Naive thymus-derived CD4-positive, alpha-beta T cell (primary cell): Measurements from ENCODE around the gene ANKFN1. TPM values are rescaled to one million over a fixed set of nuclear protein-coding genes. Genes with fewer than 3 reads are reported as not detected.

Experiments
- ATAC-seq: fragments of 150-1000 bp; cut with Tn5 transposase; 2 replicates; pipeline ENCODE4 v1.10.0; 2021; ENCODE audit warnings: mild to moderate bottlenecking, moderate library complexity
- CTCF ChIA-PET: fragments of 350-600 bp; sonication (Branson Sonifier 250); formaldehyde crosslinking; loops from one replicate; lab custom pipeline; 2021; ENCODE audit warnings: antibody characterized with exemption; lab: Charles Lee
- POLR2A ChIA-PET: fragments of 350-600 bp; sonication (Branson Sonifier 250); formaldehyde crosslinking; loops from one replicate; lab custom pipeline; 2021; ENCODE audit warnings: antibody characterized with exemption, inconsistent platforms; lab: Charles Lee
- DNase-seq, 9 donors: peaks; one replicate each; pipeline versions ENCODE4 v3.0.0 to v3.0.0-alpha.2; 2020 to 2022; ENCODE audit warnings: mixed read lengths in 1 of 9
- H3K27ac ChIP-seq: one replicate; pipeline ENCODE4 v1.7.0; 2013; ENCODE audit warnings: mild to moderate bottlenecking, low read depth, low read length, moderate library complexity
- H3K27me3 ChIP-seq, 2 donors: one replicate each; pipeline ENCODE4 v1.7.0; 2013; ENCODE audit warnings: low read length in 2 of 2, mild to moderate bottlenecking in 2 of 2, moderate library complexity in 2 of 2; ENCODE audit not compliant: control insufficient read depth in 2 of 2, insufficient read depth in 2 of 2
- H3K36me3 ChIP-seq, 3 experiments: 1 replicate in 2 of 3; 2 replicates in 1 of 3; pipeline ENCODE4 v1.7.0; 2013; ENCODE audit warnings: low read length in 3 of 3, mild to moderate bottlenecking in 3 of 3, moderate library complexity in 1 of 3; ENCODE audit not compliant: insufficient read depth in 3 of 3, control insufficient read depth in 2 of 3
- H3K4me1 ChIP-seq, 2 donors: one replicate each; pipeline ENCODE4 v1.7.0; 2013; ENCODE audit warnings: low read length in 2 of 2, mild to moderate bottlenecking in 2 of 2, moderate library complexity in 1 of 2; ENCODE audit not compliant: control insufficient read depth in 2 of 2, insufficient read depth in 2 of 2
- H3K4me3 ChIP-seq: 2 replicates; pipeline ENCODE4 v1.7.0; 2013; ENCODE audit warnings: mild to moderate bottlenecking, low read length
- H3K9me3 ChIP-seq, 3 experiments: 1 replicate in 2 of 3; 2 replicates in 1 of 3; pipeline ENCODE4 v1.7.0; 2013; ENCODE audit warnings: low read length in 3 of 3; ENCODE audit not compliant: control insufficient read depth in 2 of 3
- H3K27ac Mint-ChIP-seq, 9 donors: one replicate each; pipeline ENCODE4 v1.8.0; 2020 to 2022; ENCODE audit warnings: mixed read lengths in 9 of 9, mild to moderate bottlenecking in 8 of 9, moderate library complexity in 5 of 9, inconsistent platforms in 2 of 9
- H3K27me3 Mint-ChIP-seq, 5 donors: one replicate each; pipeline ENCODE4 v1.8.0; 2021 to 2022; ENCODE audit warnings: mixed read lengths in 5 of 5, mild to moderate bottlenecking in 1 of 5
- H3K36me3 Mint-ChIP-seq, 5 donors: one replicate each; pipeline ENCODE4 v1.8.0; 2020 to 2022; ENCODE audit warnings: mixed read lengths in 5 of 5, mild to moderate bottlenecking in 3 of 5, inconsistent platforms in 1 of 5
- H3K4me1 Mint-ChIP-seq, 7 donors: one replicate each; pipeline ENCODE4 v1.8.0; 2020 to 2022; ENCODE audit warnings: mixed read lengths in 7 of 7, mild to moderate bottlenecking in 3 of 7, inconsistent platforms in 1 of 7
- H3K4me3 Mint-ChIP-seq, 10 donors: one replicate each; pipeline ENCODE4 v1.8.0; 2020 to 2022; ENCODE audit warnings: mild to moderate bottlenecking in 10 of 10, mixed read lengths in 10 of 10, moderate library complexity in 6 of 10, inconsistent platforms in 2 of 10
- H3K9me3 Mint-ChIP-seq, 11 donors: one replicate each; pipeline ENCODE4 v1.8.0; 2020 to 2022; ENCODE audit warnings: mixed read lengths in 11 of 11, mild to moderate bottlenecking in 4 of 11, inconsistent platforms in 1 of 11, moderate library complexity in 1 of 11
- intact Hi-C, 2 donors: fragments of 100-400 bp; cut with micrococcal nuclease; formaldehyde crosslinking; loops; one replicate each; pipeline ENCODE4 v1.15.1; 2023
- polyA plus RNA-seq, 2 donors: library from polyadenylated mRNA; unstranded; fragments of 300-500 nt; fragmentation: Illumina TruSeq; gene quantifications; one replicate each; pipeline ENCODE4 v1.2.3, GENCODE V29; 2021
- total RNA-seq, 6 experiments: library from RNA in 5 of 6; stranded (reverse) in 5 of 6; gene quantifications; 1 replicate in 5 of 6; 2 replicates in 1 of 6; pipeline ENCODE4 v1.2.3 and lab custom pipeline; 2021 to 2026

ANKFN1 gene
- total and polyA plus RNA-seq, 7 experiments from 2014 or later: not detected

- H3K36me3 Mint-ChIP-seq: no peaks in the 10 kb centered on the region
- DNase-seq: no peak
- H3K27ac Mint-ChIP-seq: no peak overlapping the region
- Histone ChIP-seq H3K27ac (no peak overlapping the region), H3K36me3 (no peaks in the 10 kb centered on the region), H3K4me1 (no peaks in the 10 kb centered on the region), H3K27me3 (no peaks in the 10 kb centered on the region), H3K4me3 (no peak overlapping the region), H3K9me3 (no peaks in the 10 kb centered on the region)
- peaks cover 7 to 20% (median 15%) of the 10 kb centered on the region in 5 donors for H3K27me3 Mint-ChIP-seq
- ChIA-PET CTCF (no interaction called here), POLR2A (no interaction called here)
- intact Hi-C loops: no loop called here
- H3K4me1 Mint-ChIP-seq: no peaks in the 10 kb centered on the region
- no peak for ATAC-seq
- H3K9me3 Mint-ChIP-seq: no peaks in the 10 kb centered on the region
- H3K4me3 Mint-ChIP-seq: no peak overlapping the region
These were observed 375.4 kb downstream of the ANKFN1 start for GRCh38 chr17:56528696-56529095.

- H3K9me3 Mint-ChIP-seq: peaks cover 0 to 3% (median 0%) of the 10 kb centered on the region in 11 donors
- peaks cover 11 to 36% (median 17%) of the 10 kb centered on the region in 5 donors for H3K27me3 Mint-ChIP-seq
- no peak overlapping the region for H3K4me3 ChIP-seq
- no peaks in the 10 kb centered on the region for H3K36me3 Mint-ChIP-seq
- H3K4me1 Mint-ChIP-seq: no peaks in the 10 kb centered on the region
- ATAC-seq (no peak), DNase-seq (no peak)
- H3K27ac Mint-ChIP-seq: peak overlapping the region in 1 of 9 donors; percentile 3
- no peak overlapping the region for H3K4me3 Mint-ChIP-seq
- CTCF ChIA-PET: no interaction called here
- no peaks in the 10 kb centered on the region for H3K9me3 ChIP-seq
- no peaks in the 10 kb centered on the region for H3K4me1 ChIP-seq
- H3K27ac ChIP-seq: no peak overlapping the region
- intact Hi-C loops: no loop called here
- POLR2A ChIA-PET: no interaction called here
- no peaks in the 10 kb centered on the region for H3K27me3 ChIP-seq
- no peaks in the 10 kb centered on the region for H3K36me3 ChIP-seq
These were observed 379.7 kb downstream of the ANKFN1 start for GRCh38 chr17:56532926-56533325.

GRCh38 chr17:56536766-56537165 lies 383.5 kb downstream of the ANKFN1 start:
- Mint-ChIP-seq H3K9me3 (peaks cover 0 to 7% (median 0%) of the 10 kb centered on the region in 11 donors), H3K4me1 (no peaks in the 10 kb centered on the region), H3K27me3 (peaks cover 8 to 38% (median 19%) of the 10 kb centered on the region in 5 donors), H3K36me3 (peaks cover 0 to 6% (median 0%) of the 10 kb centered on the region in 5 donors), H3K4me3 (no peak overlapping the region), H3K27ac (no peak overlapping the region)
- ATAC-seq (no peak), DNase-seq (no peak)
- no peaks in the 10 kb centered on the region for H3K4me1 ChIP-seq
- H3K36me3 ChIP-seq: no peaks in the 10 kb centered on the region
- H3K27me3 ChIP-seq: no peaks in the 10 kb centered on the region
- H3K9me3 ChIP-seq: no peaks in the 10 kb centered on the region
- CTCF ChIA-PET: no interaction called here
- no peak overlapping the region for H3K4me3 ChIP-seq
- POLR2A ChIA-PET: no interaction called here
- H3K27ac ChIP-seq: no peak overlapping the region
- intact Hi-C loops: no loop called here

- DNase-seq (no peak), ATAC-seq (no peak)
- Mint-ChIP-seq H3K27ac (no peak overlapping the region), H3K36me3 (peaks cover 0 to 6% (median 0%) of the 10 kb centered on the region in 5 donors), H3K4me1 (no peaks in the 10 kb centered on the region), H3K4me3 (no peak overlapping the region), H3K27me3 (peaks cover 2 to 18% (median 7%) of the 10 kb centered on the region in 5 donors), H3K9me3 (peaks cover 0 to 7% (median 0%) of the 10 kb centered on the region in 11 donors)
- Histone ChIP-seq H3K9me3 (no peaks in the 10 kb centered on the region), H3K27ac (no peak overlapping the region), H3K4me1 (no peaks in the 10 kb centered on the region), H3K4me3 (no peak overlapping the region), H3K36me3 (no peaks in the 10 kb centered on the region), H3K27me3 (no peaks in the 10 kb centered on the region)
- intact Hi-C loops: no loop called here
- ChIA-PET POLR2A (no interaction called here), CTCF (no interaction called here)
These were observed 387.6 kb downstream of the ANKFN1 start for GRCh38 chr17:56540836-56541235.

- Histone ChIP-seq H3K36me3 (no peaks in the 10 kb centered on the region), H3K27ac (no peak overlapping the region), H3K4me1 (no peaks in the 10 kb centered on the region), H3K9me3 (no peaks in the 10 kb centered on the region), H3K27me3 (no peaks in the 10 kb centered on the region), H3K4me3 (no peak overlapping the region)
- intact Hi-C loops: no loop called here
- ATAC-seq: no peak
- CTCF ChIA-PET: no interaction called here
- POLR2A ChIA-PET: no interaction called here
- H3K4me1 Mint-ChIP-seq: no peaks in the 10 kb centered on the region
- no peak for DNase-seq
- no peak overlapping the region for H3K27ac Mint-ChIP-seq
- H3K4me3 Mint-ChIP-seq: no peak overlapping the region
- peaks cover 0 to 7% (median 0%) of the 10 kb centered on the region in 11 donors for H3K9me3 Mint-ChIP-seq
- peaks cover 2 to 18% (median 7%) of the 10 kb centered on the region in 5 donors for H3K27me3 Mint-ChIP-seq
- H3K36me3 Mint-ChIP-seq: peaks cover 0 to 6% (median 0%) of the 10 kb centered on the region in 5 donors
These were observed 390.0 kb downstream of the ANKFN1 start for GRCh38 chr17:56543280-56543679.

GRCh38 chr17:56545106-56545505 lies 391.8 kb downstream of the ANKFN1 start:
- no peaks in the 10 kb centered on the region for H3K4me1 ChIP-seq
- no peak overlapping the region for H3K27ac ChIP-seq
- H3K4me3 ChIP-seq: no peak overlapping the region
- Mint-ChIP-seq H3K27me3 (peaks cover 0 to 13% (median 5%) of the 10 kb centered on the region in 5 donors), H3K4me3 (no peak overlapping the region), H3K4me1 (no peaks in the 10 kb centered on the region), H3K9me3 (peaks cover 0 to 9% (median 2%) of the 10 kb centered on the region in 11 donors), H3K27ac (no peak overlapping the region), H3K36me3 (no peaks in the 10 kb centered on the region)
- POLR2A ChIA-PET: no interaction called here
- intact Hi-C loops: no loop called here
- no peak for ATAC-seq
- H3K9me3 ChIP-seq: no peaks in the 10 kb centered on the region
- no peaks in the 10 kb centered on the region for H3K27me3 ChIP-seq
- no peaks in the 10 kb centered on the region for H3K36me3 ChIP-seq
- no peak for DNase-seq
- CTCF ChIA-PET: no interaction called here

- peaks cover 2 to 19% (median 5%) of the 10 kb centered on the region in 5 donors for H3K27me3 Mint-ChIP-seq
- H3K27me3 ChIP-seq: no peaks in the 10 kb centered on the region
- intact Hi-C loops: no loop called here
- no peaks in the 10 kb centered on the region for H3K9me3 ChIP-seq
- DNase-seq (no peak), ATAC-seq (no peak)
- no peaks in the 10 kb centered on the region for H3K4me1 Mint-ChIP-seq
- no peaks in the 10 kb centered on the region for H3K36me3 ChIP-seq
- no peaks in the 10 kb centered on the region for H3K36me3 Mint-ChIP-seq
- ChIA-PET POLR2A (no interaction called here), CTCF (no interaction called here)
- H3K4me1 ChIP-seq: no peaks in the 10 kb centered on the region
- H3K27ac Mint-ChIP-seq: no peak overlapping the region
- H3K4me3 ChIP-seq: no peak overlapping the region
- peaks cover 0 to 14% (median 3%) of the 10 kb centered on the region in 11 donors for H3K9me3 Mint-ChIP-seq
- H3K27ac ChIP-seq: no peak overlapping the region
- no peak overlapping the region for H3K4me3 Mint-ChIP-seq
These were observed 392.7 kb downstream of the ANKFN1 start for GRCh38 chr17:56545930-56546329.
